PC-3 (cell line): Measurements from ENCODE around the gene GNAI2.

Source experiments
- CTCF ChIP-seq: fragments of 300-600 bp; sonication (generic); conservative IDR thresholded peaks from 2 replicates; pipeline ENCODE4 v1.5.1; 2017; ENCODE audit warnings: antibody characterized with exemption, low read depth, mild to moderate bottlenecking, low read length
- EZH2 ChIP-seq: fragments of 300-600 bp; sonication (generic); IDR thresholded peaks from one replicate; pipeline ENCODE4 v1.6.1; 2017; ENCODE audit warnings: antibody characterized with exemption, mild to moderate bottlenecking, low read length; ENCODE audit not compliant: unreplicated experiment
- EZH2phosphoT487 ChIP-seq: fragments of 300-600 bp; sonication (generic); IDR thresholded peaks from 2 replicates; pipeline ENCODE4 v1.6.1; 2018; ENCODE audit warnings: mild to moderate bottlenecking, antibody characterized with exemption, low read length, borderline replicate concordance

GRCh38 chr3:50219285-50219684 is 16.7 kb upstream of the GNAI2 start:
- TF ChIP-seq CTCF, result no peak
- TF ChIP-seq EZH2, result no peak
- TF ChIP-seq EZH2phosphoT487, result no peak
